Endothelial cell (in vitro differentiated cells): ENCODE results near the gene GAGE12F. TPM values are rescaled to one million over a fixed set of nuclear protein-coding genes. Genes with fewer than 3 reads are reported as not detected.
"Not testable (repeated sequence)": the region's sequence is repeated elsewhere in the genome, so short reads cannot be mapped to it uniquely, and the experiment has no call there.

Source experiments
- DNase-seq: peaks from one replicate; pipeline ENCODE4 v3.0.0; 2021; ENCODE audit warnings: low spot score
- H3K27ac Mint-ChIP-seq: one replicate; pipeline ENCODE4 v1.8.0; 2021; ENCODE audit warnings: mixed read lengths, inconsistent platforms; ENCODE audit not compliant: unreplicated experiment
- H3K27me3 Mint-ChIP-seq: one replicate; pipeline ENCODE4 v1.8.0; 2021; ENCODE audit warnings: mild to moderate bottlenecking, moderate library complexity, mixed read lengths, inconsistent platforms; ENCODE audit not compliant: unreplicated experiment
- H3K36me3 Mint-ChIP-seq: one replicate; pipeline ENCODE4 v1.8.0; 2021; ENCODE audit warnings: mild to moderate bottlenecking, low read depth, mixed read lengths, inconsistent platforms; ENCODE audit not compliant: unreplicated experiment
- H3K4me1 Mint-ChIP-seq: one replicate; pipeline ENCODE4 v1.8.0; 2021; ENCODE audit warnings: mild to moderate bottlenecking, mixed read lengths, inconsistent platforms; ENCODE audit not compliant: unreplicated experiment
- H3K4me3 Mint-ChIP-seq: one replicate; pipeline ENCODE4 v1.8.0; 2021; ENCODE audit warnings: mild to moderate bottlenecking, mixed read lengths, inconsistent platforms; ENCODE audit not compliant: unreplicated experiment
- H3K9me3 Mint-ChIP-seq: one replicate; pipeline ENCODE4 v1.8.0; 2021; ENCODE audit warnings: mixed read lengths, inconsistent platforms; ENCODE audit not compliant: unreplicated experiment
- long read RNA-seq: library from polyadenylated mRNA; unstranded; transcript quantifications from one replicate; pipeline ENCODE4 v2.0.0, GENCODE V29; 2020; ENCODE audit not compliant: unreplicated experiment
- total RNA-seq: library from RNA; stranded (reverse); fragmentation: NEBNext Ultra II Directional; extraction: Animal tissue kit (Norgen Biotek cat#: 25700); gene quantifications from one replicate; pipeline ENCODE4 v1.2.1, GENCODE V29; 2021; ENCODE audit not compliant: unreplicated experiment

GAGE12F gene, protein sequence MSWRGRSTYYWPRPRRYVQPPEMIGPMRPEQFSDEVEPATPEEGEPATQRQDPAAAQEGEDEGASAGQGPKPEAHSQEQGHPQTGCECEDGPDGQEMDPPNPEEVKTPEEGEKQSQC
- not detected for total RNA-seq
- long read RNA-seq, result 0 reads

DNA sequence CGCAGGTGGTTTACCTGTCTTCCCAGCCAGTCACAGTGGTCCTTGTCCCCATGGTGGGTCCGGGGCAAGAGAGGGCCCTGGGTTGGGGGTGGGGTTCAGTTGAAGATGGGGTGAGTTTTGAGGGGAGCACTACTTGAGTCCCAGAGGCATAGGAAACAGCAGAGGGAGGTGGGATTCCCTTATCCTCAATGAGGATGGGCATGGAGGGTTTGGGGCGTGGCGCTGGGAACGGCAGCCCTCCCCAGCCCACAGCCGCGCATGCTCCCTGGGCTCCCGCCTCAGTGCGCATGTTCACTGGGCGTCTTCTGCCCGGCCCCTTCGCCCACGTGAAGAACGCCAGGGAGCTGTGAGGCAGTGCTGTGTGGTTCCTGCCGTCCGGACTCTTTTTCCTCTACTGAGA is at the start of gene GAGE12F:
GAGE12F (plus strand) TSS at position 301 of the 400 bp plus-strand sequence. CDS start 1,155 bp downstream, outside the sequence.
- not testable (repeated sequence) for H3K4me1 Mint-ChIP-seq, H3K27ac Mint-ChIP-seq, H3K36me3 Mint-ChIP-seq, H3K4me3 Mint-ChIP-seq, H3K9me3 Mint-ChIP-seq, DNase-seq, H3K27me3 Mint-ChIP-seq

DNA sequence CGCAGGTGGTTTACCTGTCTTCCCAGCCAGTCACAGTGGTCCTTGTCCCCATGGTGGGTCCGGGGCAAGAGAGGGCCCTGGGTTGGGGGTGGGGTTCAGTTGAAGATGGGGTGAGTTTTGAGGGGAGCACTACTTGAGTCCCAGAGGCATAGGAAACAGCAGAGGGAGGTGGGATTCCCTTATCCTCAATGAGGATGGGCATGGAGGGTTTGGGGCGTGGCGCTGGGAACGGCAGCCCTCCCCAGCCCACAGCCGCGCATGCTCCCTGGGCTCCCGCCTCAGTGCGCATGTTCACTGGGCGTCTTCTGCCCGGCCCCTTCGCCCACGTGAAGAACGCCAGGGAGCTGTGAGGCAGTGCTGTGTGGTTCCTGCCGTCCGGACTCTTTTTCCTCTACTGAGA is 28.8 kb upstream of the GAGE12F start, which contains the start of gene GAGE12C:
GAGE12C (plus strand) TSS at position 301 of the 400 bp plus-strand sequence. CDS start 1,155 bp downstream, outside the sequence.
- H3K9me3 Mint-ChIP-seq, H3K27me3 Mint-ChIP-seq, H3K4me3 Mint-ChIP-seq, H3K4me1 Mint-ChIP-seq, H3K27ac Mint-ChIP-seq, H3K36me3 Mint-ChIP-seq, DNase-seq: not testable (repeated sequence)

DNA sequence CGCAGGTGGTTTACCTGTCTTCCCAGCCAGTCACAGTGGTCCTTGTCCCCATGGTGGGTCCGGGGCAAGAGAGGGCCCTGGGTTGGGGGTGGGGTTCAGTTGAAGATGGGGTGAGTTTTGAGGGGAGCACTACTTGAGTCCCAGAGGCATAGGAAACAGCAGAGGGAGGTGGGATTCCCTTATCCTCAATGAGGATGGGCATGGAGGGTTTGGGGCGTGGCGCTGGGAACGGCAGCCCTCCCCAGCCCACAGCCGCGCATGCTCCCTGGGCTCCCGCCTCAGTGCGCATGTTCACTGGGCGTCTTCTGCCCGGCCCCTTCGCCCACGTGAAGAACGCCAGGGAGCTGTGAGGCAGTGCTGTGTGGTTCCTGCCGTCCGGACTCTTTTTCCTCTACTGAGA is 19.2 kb upstream of the GAGE12F start, which contains the start of gene GAGE12D:
GAGE12D (plus strand) TSS at position 301 of the 400 bp plus-strand sequence. CDS start 1,155 bp downstream, outside the sequence.
- H3K27ac Mint-ChIP-seq, result not testable (repeated sequence)

DNA sequence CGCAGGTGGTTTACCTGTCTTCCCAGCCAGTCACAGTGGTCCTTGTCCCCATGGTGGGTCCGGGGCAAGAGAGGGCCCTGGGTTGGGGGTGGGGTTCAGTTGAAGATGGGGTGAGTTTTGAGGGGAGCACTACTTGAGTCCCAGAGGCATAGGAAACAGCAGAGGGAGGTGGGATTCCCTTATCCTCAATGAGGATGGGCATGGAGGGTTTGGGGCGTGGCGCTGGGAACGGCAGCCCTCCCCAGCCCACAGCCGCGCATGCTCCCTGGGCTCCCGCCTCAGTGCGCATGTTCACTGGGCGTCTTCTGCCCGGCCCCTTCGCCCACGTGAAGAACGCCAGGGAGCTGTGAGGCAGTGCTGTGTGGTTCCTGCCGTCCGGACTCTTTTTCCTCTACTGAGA is 9.7 kb upstream of the GAGE12F start, which contains the start of gene GAGE12E:
GAGE12E (plus strand) TSS at position 301 of the 400 bp plus-strand sequence. CDS start 1,155 bp downstream, outside the sequence.
- H3K9me3 Mint-ChIP-seq, H3K36me3 Mint-ChIP-seq, H3K4me1 Mint-ChIP-seq, H3K27me3 Mint-ChIP-seq, H3K4me3 Mint-ChIP-seq, H3K27ac Mint-ChIP-seq, DNase-seq: not testable (repeated sequence)

More for the DNA sequence above, 19.2 kb upstream of the GAGE12F start, which contains the start of gene GAGE12D:
- H3K4me3 Mint-ChIP-seq, H3K9me3 Mint-ChIP-seq, H3K36me3 Mint-ChIP-seq, DNase-seq, H3K27me3 Mint-ChIP-seq, H3K4me1 Mint-ChIP-seq: not testable (repeated sequence)

DNA sequence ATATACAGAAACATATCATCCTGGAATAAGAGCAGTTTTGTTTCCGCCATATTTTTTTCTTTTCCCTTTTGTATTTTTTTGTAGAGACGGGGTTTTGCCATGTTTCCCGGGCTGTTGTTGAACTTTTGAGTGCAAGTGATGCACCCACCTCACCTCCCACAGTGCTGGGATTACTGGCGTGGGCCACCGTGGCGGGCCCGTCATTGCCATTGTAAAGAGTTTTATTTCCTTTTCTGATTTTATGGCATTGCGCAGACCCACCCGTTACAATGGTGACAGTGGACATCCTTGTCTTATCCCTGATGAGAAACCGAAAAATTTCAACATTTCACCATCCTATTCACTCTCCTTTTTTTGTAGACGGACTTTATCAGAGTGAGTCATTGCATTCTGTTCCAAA is 8.1 kb downstream of the GAGE12F start:
- not testable (repeated sequence) for H3K4me1 Mint-ChIP-seq, DNase-seq, H3K9me3 Mint-ChIP-seq, H3K27ac Mint-ChIP-seq, H3K27me3 Mint-ChIP-seq, H3K4me3 Mint-ChIP-seq, H3K36me3 Mint-ChIP-seq

DNA sequence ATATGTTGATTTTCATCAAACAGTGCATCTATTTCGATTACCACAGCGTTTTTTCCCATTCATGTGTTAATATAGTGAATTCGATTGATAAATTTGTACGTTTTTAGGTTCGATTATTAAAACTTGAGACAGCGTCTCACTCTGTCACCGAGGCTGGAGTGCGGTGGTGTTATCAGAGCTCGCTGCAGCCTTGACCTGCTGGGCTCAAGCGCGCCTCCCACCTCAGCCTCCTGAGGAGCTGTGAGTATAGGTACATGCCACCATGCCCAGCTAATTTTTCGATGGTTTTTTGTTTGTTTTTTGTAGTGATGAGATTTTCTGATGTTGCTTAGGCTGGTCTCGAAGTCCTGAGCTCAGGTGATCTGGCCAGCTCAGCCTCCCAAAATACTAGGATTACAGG is 8.5 kb downstream of the GAGE12F start:
- H3K36me3 Mint-ChIP-seq, H3K9me3 Mint-ChIP-seq, DNase-seq, H3K4me3 Mint-ChIP-seq, H3K27me3 Mint-ChIP-seq, H3K4me1 Mint-ChIP-seq, H3K27ac Mint-ChIP-seq: not testable (repeated sequence)

DNA sequence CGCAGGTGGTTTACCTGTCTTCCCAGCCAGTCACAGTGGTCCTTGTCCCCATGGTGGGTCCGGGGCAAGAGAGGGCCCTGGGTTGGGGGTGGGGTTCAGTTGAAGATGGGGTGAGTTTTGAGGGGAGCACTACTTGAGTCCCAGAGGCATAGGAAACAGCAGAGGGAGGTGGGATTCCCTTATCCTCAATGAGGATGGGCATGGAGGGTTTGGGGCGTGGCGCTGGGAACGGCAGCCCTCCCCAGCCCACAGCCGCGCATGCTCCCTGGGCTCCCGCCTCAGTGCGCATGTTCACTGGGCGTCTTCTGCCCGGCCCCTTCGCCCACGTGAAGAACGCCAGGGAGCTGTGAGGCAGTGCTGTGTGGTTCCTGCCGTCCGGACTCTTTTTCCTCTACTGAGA is 9.5 kb downstream of the GAGE12F start, which contains the start of gene GAGE12G:
GAGE12G (plus strand) TSS at position 301 of the 400 bp plus-strand sequence. CDS start 1,155 bp downstream, outside the sequence.
- not testable (repeated sequence) for H3K27ac Mint-ChIP-seq, H3K27me3 Mint-ChIP-seq, H3K4me1 Mint-ChIP-seq, H3K4me3 Mint-ChIP-seq, H3K36me3 Mint-ChIP-seq, H3K9me3 Mint-ChIP-seq, DNase-seq

DNA sequence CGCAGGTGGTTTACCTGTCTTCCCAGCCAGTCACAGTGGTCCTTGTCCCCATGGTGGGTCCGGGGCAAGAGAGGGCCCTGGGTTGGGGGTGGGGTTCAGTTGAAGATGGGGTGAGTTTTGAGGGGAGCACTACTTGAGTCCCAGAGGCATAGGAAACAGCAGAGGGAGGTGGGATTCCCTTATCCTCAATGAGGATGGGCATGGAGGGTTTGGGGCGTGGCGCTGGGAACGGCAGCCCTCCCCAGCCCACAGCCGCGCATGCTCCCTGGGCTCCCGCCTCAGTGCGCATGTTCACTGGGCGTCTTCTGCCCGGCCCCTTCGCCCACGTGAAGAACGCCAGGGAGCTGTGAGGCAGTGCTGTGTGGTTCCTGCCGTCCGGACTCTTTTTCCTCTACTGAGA is 19.0 kb downstream of the GAGE12F start, which contains the start of gene GAGE12H:
GAGE12H (plus strand) TSS at position 301 of the 400 bp plus-strand sequence. CDS start 1,155 bp downstream, outside the sequence.
- not testable (repeated sequence) for H3K27me3 Mint-ChIP-seq, H3K4me1 Mint-ChIP-seq, H3K9me3 Mint-ChIP-seq, H3K4me3 Mint-ChIP-seq, DNase-seq, H3K36me3 Mint-ChIP-seq, H3K27ac Mint-ChIP-seq

DNA sequence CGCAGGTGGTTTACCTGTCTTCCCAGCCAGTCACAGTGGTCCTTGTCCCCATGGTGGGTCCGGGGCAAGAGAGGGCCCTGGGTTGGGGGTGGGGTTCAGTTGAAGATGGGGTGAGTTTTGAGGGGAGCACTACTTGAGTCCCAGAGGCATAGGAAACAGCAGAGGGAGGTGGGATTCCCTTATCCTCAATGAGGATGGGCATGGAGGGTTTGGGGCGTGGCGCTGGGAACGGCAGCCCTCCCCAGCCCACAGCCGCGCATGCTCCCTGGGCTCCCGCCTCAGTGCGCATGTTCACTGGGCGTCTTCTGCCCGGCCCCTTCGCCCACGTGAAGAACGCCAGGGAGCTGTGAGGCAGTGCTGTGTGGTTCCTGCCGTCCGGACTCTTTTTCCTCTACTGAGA is 28.6 kb downstream of the GAGE12F start, which contains the start of gene GAGE2A:
GAGE2A (plus strand) TSS at position 301 of the 400 bp plus-strand sequence. CDS start 1,155 bp downstream, outside the sequence.
- DNase-seq, H3K27ac Mint-ChIP-seq, H3K27me3 Mint-ChIP-seq, H3K36me3 Mint-ChIP-seq, H3K4me1 Mint-ChIP-seq, H3K9me3 Mint-ChIP-seq, H3K4me3 Mint-ChIP-seq: not testable (repeated sequence)

DNA sequence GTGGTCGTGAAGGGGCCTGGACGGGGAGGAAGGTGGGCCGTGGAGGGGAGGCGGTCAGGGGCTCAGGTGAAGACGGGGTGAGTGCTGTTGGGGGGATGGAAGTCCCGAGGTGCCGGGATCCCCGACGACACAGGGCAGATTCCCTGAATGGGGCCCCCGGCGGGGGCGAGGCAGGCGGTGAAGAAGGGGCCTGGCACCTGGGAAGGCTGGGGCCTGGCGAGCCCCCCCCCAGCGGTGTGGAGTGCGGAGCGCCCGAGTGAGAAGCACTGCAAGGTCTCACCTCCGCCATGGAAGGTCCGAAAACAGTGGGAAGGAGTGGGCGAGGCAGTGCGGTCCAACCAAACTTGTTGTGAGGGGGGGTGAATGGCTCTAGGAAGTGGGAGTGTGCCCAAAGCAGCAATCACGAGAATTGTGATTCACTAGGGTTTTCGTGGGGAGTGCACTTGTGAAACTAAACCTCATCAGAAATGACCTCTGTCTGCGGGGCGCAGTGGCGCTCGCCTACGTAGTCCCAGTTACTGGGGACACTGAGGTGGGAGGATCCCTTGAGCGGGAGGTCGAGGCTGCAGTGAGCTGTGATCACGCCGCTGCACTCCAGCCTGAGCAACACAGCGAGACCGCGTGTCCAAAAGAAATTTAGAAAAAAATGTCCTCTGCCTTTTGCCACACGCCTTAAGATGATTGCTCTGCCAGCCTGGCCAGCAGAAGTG is 29.3 kb downstream of the GAGE12F start:
- DNase-seq, result peak; percentile 1
- H3K4me3 Mint-ChIP-seq, H3K9me3 Mint-ChIP-seq, H3K27ac Mint-ChIP-seq, H3K4me1 Mint-ChIP-seq, H3K36me3 Mint-ChIP-seq, H3K27me3 Mint-ChIP-seq: not testable (repeated sequence)

DNA sequence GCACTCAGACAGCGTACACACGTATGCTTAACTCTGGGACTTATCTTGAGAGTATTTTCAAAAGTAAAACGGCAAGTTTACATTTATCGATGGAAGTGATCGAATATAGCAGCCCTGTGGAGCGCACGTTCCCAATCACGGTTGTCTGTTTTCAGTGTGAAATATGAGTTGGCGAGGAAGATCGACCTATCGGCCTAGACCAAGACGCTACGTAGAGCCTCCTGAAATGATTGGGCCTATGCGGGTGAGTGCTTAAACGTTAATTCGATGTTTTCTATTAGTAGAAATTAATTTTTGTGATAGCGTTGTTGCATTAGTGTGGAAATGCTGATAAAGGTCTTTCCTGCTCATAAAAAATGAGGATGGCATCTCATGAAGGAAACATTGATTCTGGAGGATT is 29.8 kb downstream of the GAGE12F start:
- DNase-seq, H3K9me3 Mint-ChIP-seq, H3K4me1 Mint-ChIP-seq, H3K27ac Mint-ChIP-seq, H3K36me3 Mint-ChIP-seq, H3K27me3 Mint-ChIP-seq, H3K4me3 Mint-ChIP-seq: not testable (repeated sequence)

DNA sequence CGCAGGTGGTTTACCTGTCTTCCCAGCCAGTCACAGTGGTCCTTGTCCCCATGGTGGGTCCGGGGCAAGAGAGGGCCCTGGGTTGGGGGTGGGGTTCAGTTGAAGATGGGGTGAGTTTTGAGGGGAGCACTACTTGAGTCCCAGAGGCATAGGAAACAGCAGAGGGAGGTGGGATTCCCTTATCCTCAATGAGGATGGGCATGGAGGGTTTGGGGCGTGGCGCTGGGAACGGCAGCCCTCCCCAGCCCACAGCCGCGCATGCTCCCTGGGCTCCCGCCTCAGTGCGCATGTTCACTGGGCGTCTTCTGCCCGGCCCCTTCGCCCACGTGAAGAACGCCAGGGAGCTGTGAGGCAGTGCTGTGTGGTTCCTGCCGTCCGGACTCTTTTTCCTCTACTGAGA is 38.1 kb downstream of the GAGE12F start, which contains the start of gene GAGE1:
GAGE1 (plus strand) TSS at position 301 of the 400 bp plus-strand sequence. CDS start 1,155 bp downstream, outside the sequence.
- not testable (repeated sequence) for H3K27ac Mint-ChIP-seq, H3K4me3 Mint-ChIP-seq, H3K36me3 Mint-ChIP-seq, H3K4me1 Mint-ChIP-seq, H3K27me3 Mint-ChIP-seq, DNase-seq, H3K9me3 Mint-ChIP-seq
